HG03280 (cell line): ENCODE results near the gene BICD2.
A peak's percentile ranks its signal among the peaks of the same experiment; 100 is the strongest.

Experiments
- ATAC-seq: cut with Tn5 transposase; IDR thresholded peaks from one replicate; pipeline ENCODE4 v1.9.1; 2021; ENCODE audit warnings: mild to moderate bottlenecking, moderate library complexity; ENCODE audit not compliant: unreplicated experiment

The BICD2 gene

DNA sequence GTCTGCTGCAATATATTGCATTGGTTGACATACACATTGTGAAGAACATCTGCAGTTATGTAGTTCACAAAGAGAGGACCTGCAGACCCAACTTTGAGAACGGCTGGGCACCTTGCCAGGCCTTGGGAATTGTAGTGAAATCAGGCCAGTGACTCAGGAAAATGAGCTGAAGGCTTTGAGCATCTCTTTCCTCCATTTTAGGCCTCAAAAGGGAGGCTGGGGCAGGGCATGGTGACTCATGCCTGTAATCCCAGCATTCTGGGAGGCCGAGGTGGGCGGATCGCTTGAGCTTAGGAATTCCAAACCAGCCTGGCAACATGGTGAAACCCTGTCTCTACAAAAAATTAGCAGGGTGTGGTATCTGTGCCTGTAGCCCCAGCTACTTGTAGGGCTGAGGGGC is 93.3 kb downstream of the BICD2 start:
- ATAC-seq: no peak

- ATAC-seq: peak; percentile 93
Measured at GRCh38 chr9:92669890-92670708, 94.5 kb downstream of the BICD2 start, which contains the start of gene IPPK. IPPK (minus strand) TSS chr9:92670131; CDS start chr9:92669988, 143 bp downstream.

DNA sequence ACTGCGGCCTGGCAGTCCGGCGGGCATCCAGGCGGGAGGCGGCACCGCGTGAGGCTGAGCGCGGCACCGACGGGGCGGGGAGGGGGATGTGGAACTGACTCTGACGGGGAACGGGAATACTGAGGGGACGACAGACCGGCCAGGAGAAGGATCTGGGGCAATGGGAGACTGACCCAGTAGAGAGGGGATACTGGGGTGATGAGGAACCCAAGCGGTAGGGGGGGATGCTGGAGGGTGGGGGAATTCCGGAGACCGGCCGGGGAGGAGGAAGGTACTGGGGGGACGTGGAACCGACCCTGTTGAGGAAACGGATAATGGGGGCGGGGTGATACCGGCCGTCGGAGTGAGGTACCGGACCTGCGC is 95.1 kb downstream of the BICD2 start:
- peak; percentile 13 for ATAC-seq

- no peak for ATAC-seq
Measured at GRCh38 chr9:92668746-92669526, 95.7 kb downstream of the BICD2 start.

GRCh38 chr9:92666912-92667532 is 97.6 kb downstream of the BICD2 start:
- no peak for ATAC-seq

DNA sequence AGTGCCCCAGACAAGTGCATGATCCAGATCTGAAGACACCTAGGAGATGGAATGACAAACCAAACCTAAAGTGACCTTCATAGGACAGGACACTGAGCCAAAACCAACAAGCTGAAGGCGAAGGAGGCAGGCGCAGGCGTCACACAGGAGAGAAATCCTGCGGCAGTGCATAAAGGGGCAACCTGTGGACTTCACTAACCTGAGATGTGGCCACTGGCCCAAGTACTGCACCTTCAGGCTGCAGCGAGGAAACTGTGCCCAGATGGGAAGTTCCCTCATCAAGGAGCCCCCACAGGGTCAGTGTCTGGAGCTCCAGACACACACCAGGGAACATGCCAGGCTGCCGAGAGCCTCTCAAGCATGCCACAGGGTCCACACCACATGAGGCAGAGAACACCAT is 98.4 kb downstream of the BICD2 start:
- ATAC-seq: no peak

- no peak for ATAC-seq
Measured at GRCh38 chr9:92665836-92666235, 98.8 kb downstream of the BICD2 start.

- ATAC-seq: no peak
Measured at GRCh38 chr9:92664394-92665152, 100.1 kb downstream of the BICD2 start.

DNA sequence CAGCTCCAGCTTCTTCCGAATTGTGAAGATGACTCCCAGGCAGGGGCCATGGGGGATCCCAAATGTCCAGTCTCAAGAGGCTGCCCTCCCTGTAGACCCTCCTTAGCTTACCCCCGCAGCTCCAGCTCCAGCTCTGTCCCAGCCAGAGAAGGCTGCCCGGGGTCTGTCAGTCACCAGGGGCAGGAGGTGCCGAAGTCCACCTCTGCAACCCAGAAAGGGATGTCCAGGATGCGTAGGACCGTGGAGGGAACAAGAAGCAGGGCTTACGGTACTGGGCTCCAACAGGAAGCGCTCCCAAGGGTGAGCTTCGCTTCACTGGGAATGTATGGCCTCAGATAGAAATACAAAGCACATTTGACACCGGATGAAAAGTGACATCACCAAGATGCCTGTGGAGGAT is 100.7 kb downstream of the BICD2 start:
- no peak for ATAC-seq

GRCh38 chr9:92663126-92663525 is 101.5 kb downstream of the BICD2 start:
- no peak for ATAC-seq

- no peak for ATAC-seq
Measured at GRCh38 chr9:92661743-92662142, 102.9 kb downstream of the BICD2 start.
